Keratinocyte (primary cell): ENCODE data around the gene FASN. TPM values are rescaled to one million over a fixed set of nuclear protein-coding genes. Genes with fewer than 3 reads are reported as not detected.

Source experiments
- DNase-seq: peaks from one replicate; pipeline ENCODE4 v3.0.0-alpha.2; 2011; ENCODE audit warnings: low read depth, missing footprints, low spot score
- FAIRE-seq: peaks from 2 replicates; lab custom pipeline; 2011; peaks lifted over from hg19 to GRCh38; lab: Jason Lieb, UNC
- H2AFZ ChIP-seq: 2 replicates; pipeline ENCODE4 v1.6.0; 2012; ENCODE audit warnings: low read length, control low read depth, inconsistent platforms; ENCODE audit not compliant: control insufficient read depth
- H3K27ac ChIP-seq: 2 replicates; pipeline ENCODE4 v1.5.1; 2011; ENCODE audit warnings: low read length; ENCODE audit not compliant: control insufficient read depth, insufficient read depth
- H3K27me3 ChIP-seq: 3 replicates; pipeline ENCODE4 v1.6.0; 2011; ENCODE audit warnings: low read length; ENCODE audit not compliant: control insufficient read depth, insufficient read depth; ENCODE audit errors: extremely low read depth
- H3K36me3 ChIP-seq, 2 experiments: 2 replicates in 1 of 2; 3 replicates in 1 of 2; pipeline ENCODE4 v1.5.1; 2011; ENCODE audit warnings: low read length in 2 of 2, mild to moderate bottlenecking in 1 of 2; ENCODE audit not compliant: control insufficient read depth in 2 of 2, insufficient read depth in 2 of 2; ENCODE audit errors: extremely low read depth in 1 of 2
- H3K4me1 ChIP-seq: 3 replicates; pipeline ENCODE4 v1.5.1; 2011; ENCODE audit warnings: low read length; ENCODE audit not compliant: control insufficient read depth, insufficient read depth; ENCODE audit errors: extremely low read depth
- H3K4me2 ChIP-seq: 3 replicates; pipeline ENCODE4 v1.6.0; 2011; ENCODE audit warnings: low read depth, low read length; ENCODE audit not compliant: control insufficient read depth, insufficient read depth; ENCODE audit errors: extremely low read depth
- H3K4me3 ChIP-seq, 3 experiments: fragments of 200-600 bp in 1 of 3; sonication (generic) in 1 of 3; 2 replicates in 2 of 3; 3 replicates in 1 of 3; pipeline ENCODE4 v1.5.1; 2011 to 2016; ENCODE audit warnings: low read length in 3 of 3, mild to moderate bottlenecking in 3 of 3, control low read depth in 2 of 3, inconsistent platforms in 1 of 3, low read depth in 1 of 3, mixed read lengths in 1 of 3, mixed run types in 1 of 3, moderate library complexity in 1 of 3; ENCODE audit not compliant: control insufficient read depth in 2 of 3, insufficient read depth in 2 of 3; ENCODE audit errors: extremely low read depth in 1 of 3
- H3K79me2 ChIP-seq: 2 replicates; pipeline ENCODE4 v1.6.0; 2012; ENCODE audit warnings: low read length; ENCODE audit not compliant: control insufficient read depth, insufficient read depth
- H3K9ac ChIP-seq: 3 replicates; pipeline ENCODE4 v1.6.0; 2011; ENCODE audit warnings: low read length; ENCODE audit not compliant: control insufficient read depth, insufficient read depth; ENCODE audit errors: extremely low read depth
- H3K9me1 ChIP-seq: 3 replicates; pipeline ENCODE4 v1.6.0; 2011; ENCODE audit warnings: low read length; ENCODE audit not compliant: control insufficient read depth, insufficient read depth; ENCODE audit errors: extremely low read depth
- H3K9me3 ChIP-seq: 2 replicates; pipeline ENCODE4 v1.5.1; 2012; ENCODE audit warnings: low read depth, low read length; ENCODE audit not compliant: control insufficient read depth
- H4K20me1 ChIP-seq: 3 replicates; pipeline ENCODE4 v1.6.0; 2011; ENCODE audit warnings: low read length; ENCODE audit not compliant: control insufficient read depth, insufficient read depth; ENCODE audit errors: extremely low read depth
- CTCF ChIP-seq, 3 experiments: IDR thresholded peaks in 1 of 3; conservative IDR thresholded peaks in 1 of 3; optimal IDR thresholded peaks in 1 of 3; 2 replicates in 2 of 3; 3 replicates in 1 of 3; pipeline versions ENCODE3 to v1.5.1; 2011; ENCODE audit warnings: low read length in 3 of 3, mild to moderate bottlenecking in 3 of 3, moderate library complexity in 2 of 3, control low read depth in 1 of 3, inconsistent platforms in 1 of 3; ENCODE audit not compliant: insufficient read depth in 2 of 3; ENCODE audit errors: extremely low read depth in 1 of 3
- EZH2 ChIP-seq: IDR thresholded peaks from one replicate; pipeline ENCODE4 v1.6.1; 2012; ENCODE audit warnings: inconsistent platforms, mild to moderate bottlenecking, low read length, moderate library complexity
- dilution Hi-C: fragments of 300-500 bp; cut with MboI; formaldehyde crosslinking; loops from one replicate; pipeline ENCODE4 v1.7.0; 2020; ENCODE audit warnings: low sequenced_read_pairs; ENCODE audit not compliant: extremely low pct_ligation_motif_present
- polyA plus RNA-seq, 5 experiments: library from polyadenylated mRNA; depleted of rRNA in 3 of 5; stranded (reverse) in 3 of 5; stranded (forward) in 1 of 5; unstranded in 1 of 5; fragments of >200 nt; gene quantifications; 1 replicate in 1 of 5; 2 replicates in 3 of 5; 3 replicates in 1 of 5; pipeline versions ENCODE4 v1.2.1 to v1.2.3, GENCODE V29; 2011 to 2012; ENCODE audit warnings: missing spikeins in 2 of 5, low read depth in 1 of 5, low replicate concordance in 1 of 5

FASN gene
- polyA plus RNA-seq, 1 donor (not counting 4 experiments of a cell fraction or from before 2014, with no cell fraction given): 44.7 TPM

GRCh38 chr17:82028966-82029365 is 69.1 kb downstream of the FASN start:
- Histone ChIP-seq H3K4me1 (peaks cover 22% of the 10 kb centered on the region), H3K4me2 (no peak overlapping the region), H4K20me1 (peaks cover 3% of the 10 kb centered on the region), H3K9me3 (no peaks in the 10 kb centered on the region), H3K4me3 (no peak overlapping the region), H3K27ac (no peak overlapping the region), H3K27me3 (no peaks in the 10 kb centered on the region), H3K79me2 (no peaks in the 10 kb centered on the region), H3K36me3 (peaks cover 0 to 3% of the 10 kb centered on the region in 2 experiments), H2AFZ (no peak overlapping the region), H3K9ac (no peak overlapping the region), H3K9me1 (no peaks in the 10 kb centered on the region)
- dilution Hi-C loops: no loop called here
- DNase-seq (no peak), FAIRE-seq (no peak)
- no peak for TF ChIP-seq EZH2
- TF ChIP-seq CTCF (optimal IDR thresholded peaks at IDR 0.05 in 1 of 3, IDR thresholded peaks at IDR 0.05 in 1 of 3, conservative IDR thresholded peaks at IDR 0.05 in 1 of 3; ENCODE audit: extremely low read depth in 1 of 3, insufficient read depth in 2 of 3, low read length in 3 of 3): no peak

Other genes with a start within 250 kb of the FASN start
- 75.2 to 149 TPM (median 110 TPM) in 3 replicates for gene P4HB, start 237.7 kb downstream of the FASN start, polyA plus RNA-seq
- gene ARHGDIA, start 226.9 kb downstream of the FASN start, polyA plus RNA-seq: 51.7 to 280 TPM (median 65.7 TPM) in 3 replicates
- gene ALYREF, start 206.7 kb downstream of the FASN start, polyA plus RNA-seq: 49.6 to 84.5 TPM (median 68.3 TPM) in 3 replicates
- 195 to 269 TPM (median 230 TPM) in 3 replicates for gene ANAPC11, start 206.5 kb downstream of the FASN start, polyA plus RNA-seq
- gene NPB, start 196.0 kb downstream of the FASN start, polyA plus RNA-seq: 0.07 TPM in 1 of 3 replicates, not detected in the others
- 38.1 to 47.6 TPM (median 45.8 TPM) in 3 replicates for gene PCYT2, start 186.8 kb downstream of the FASN start, polyA plus RNA-seq
- 6.9 to 11.9 TPM (median 7.4 TPM) in 3 replicates for gene SIRT7, start 180.1 kb downstream of the FASN start, polyA plus RNA-seq
- 8.3 to 12.1 TPM (median 9.4 TPM) in 3 replicates for gene MAFG, start 170.5 kb downstream of the FASN start, polyA plus RNA-seq
- gene PYCR1, start 160.9 kb downstream of the FASN start, polyA plus RNA-seq: 22.2 to 27.9 TPM (median 27.9 TPM) in 3 replicates
- not detected in 3 replicates for gene MYADML2, start 151.0 kb downstream of the FASN start, polyA plus RNA-seq
- gene NOTUM, start 137.0 kb downstream of the FASN start, polyA plus RNA-seq: not detected in 3 replicates
- 5.2 to 8.3 TPM (median 6.7 TPM) in 3 replicates for gene ASPSCR1, start 120.6 kb downstream of the FASN start, polyA plus RNA-seq
- 38.3 to 52.0 TPM (median 48.2 TPM) in 3 replicates for gene CENPX, start 75.4 kb downstream of the FASN start, polyA plus RNA-seq
- 2.5 to 3.6 TPM (median 2.9 TPM) in 3 replicates for gene LRRC45, start 74.9 kb downstream of the FASN start, polyA plus RNA-seq
- gene RAC3, start 66.6 kb downstream of the FASN start, polyA plus RNA-seq: 10.2 to 23.0 TPM (median 12.3 TPM) in 3 replicates
- 45.4 to 73.6 TPM (median 64.0 TPM) in 3 replicates for gene DCXR, start 60.5 kb downstream of the FASN start, polyA plus RNA-seq
- gene RFNG, start 46.4 kb downstream of the FASN start, polyA plus RNA-seq: 10.2 to 25.3 TPM (median 13.6 TPM) in 3 replicates
- gene GPS1, start 46.3 kb downstream of the FASN start, polyA plus RNA-seq: 60.4 to 99.3 TPM (median 81.7 TPM) in 3 replicates
- gene DUS1L, start 32.4 kb downstream of the FASN start, polyA plus RNA-seq: 49.1 to 68.3 TPM (median 52.0 TPM) in 3 replicates
- 14.0 to 24.8 TPM (median 19.2 TPM) in 3 replicates for gene CCDC57, start 114.6 kb upstream of the FASN start, polyA plus RNA-seq
- gene SLC16A3, start 130.8 kb upstream of the FASN start, polyA plus RNA-seq: 35.7 to 112 TPM (median 40.7 TPM) in 3 replicates
- gene CSNK1D, start 175.5 kb upstream of the FASN start, polyA plus RNA-seq: 61.8 to 173 TPM (median 86.0 TPM) in 3 replicates
- 0.05 TPM in 1 of 3 replicates, not detected in the others for gene CD7, start 219.4 kb upstream of the FASN start, polyA plus RNA-seq
- gene SECTM1, start 235.5 kb upstream of the FASN start, polyA plus RNA-seq: 1.7 to 2.2 TPM (median 2.0 TPM) in 3 replicates